ENCODE results near the gene REG4.

GRCh38 chr1:119771016-119771415, 40.2 kb downstream of the REG4 start:
- TF ChIP-seq POLR2A (IDR thresholded peaks at IDR 0.05; ENCODE audit: low read depth, low read length): no peak
- no peak for TF ChIP-seq POLR2AphosphoS5 (IDR thresholded peaks at IDR 0.05; ENCODE audit: low read depth, low read length)
